HG02870 (cell line): ENCODE measurements around the gene PRKCSH.
A peak's percentile ranks its signal among the peaks of the same experiment; 100 is the strongest.
"Not testable (repeated sequence)": the region's sequence is repeated elsewhere in the genome, so short reads cannot be mapped to it uniquely, and the experiment has no call there.

Source experiments
- ATAC-seq: cut with Tn5 transposase; IDR thresholded peaks from one replicate; pipeline ENCODE4 v1.9.1; 2021; ENCODE audit warnings: mild to moderate bottlenecking, moderate library complexity; ENCODE audit not compliant: unreplicated experiment

PRKCSH gene

DNA sequence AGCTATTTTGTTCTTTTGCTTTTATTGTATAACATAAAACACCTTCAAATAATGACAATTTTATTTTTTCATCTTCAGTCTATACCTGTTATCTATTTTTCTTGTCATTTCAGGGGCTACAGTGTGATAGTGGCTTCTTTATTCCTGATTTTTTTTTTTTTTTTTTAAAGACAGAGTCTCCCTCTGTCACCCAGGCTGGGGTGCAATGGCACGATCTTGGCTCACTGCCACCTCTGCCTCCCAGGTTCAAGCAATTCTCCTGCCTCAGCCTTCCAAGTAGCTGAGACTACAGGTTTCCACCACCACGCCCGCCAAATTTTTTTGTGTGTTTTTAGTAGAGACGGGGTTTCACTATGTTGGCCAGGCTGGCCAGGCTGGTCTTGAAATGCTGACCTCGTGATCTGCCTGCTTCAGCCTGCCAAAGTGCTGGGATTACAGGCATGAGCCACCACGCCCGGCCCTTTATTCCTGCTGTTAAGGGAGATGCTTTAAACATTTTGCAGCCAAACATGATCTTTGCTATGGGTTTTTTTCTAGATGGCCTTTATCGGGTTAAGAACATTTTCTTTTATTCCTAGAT lies 32.9 kb downstream of the PRKCSH start:
- not testable (repeated sequence) for ATAC-seq

- ATAC-seq = no peak
Observed at GRCh38 chr19:11473725-11474124, 38.3 kb downstream of the PRKCSH start.

GRCh38 chr19:11475343-11475742 lies 39.9 kb downstream of the PRKCSH start:
- not testable (repeated sequence) for ATAC-seq

GRCh38 chr19:11475861-11476260 lies 40.4 kb downstream of the PRKCSH start:
- no peak for ATAC-seq

GRCh38 chr19:11478167-11479089 lies 43.0 kb downstream of the PRKCSH start:
- no peak for ATAC-seq

- no peak for ATAC-seq
Observed at GRCh38 chr19:11479090-11479897, 43.9 kb downstream of the PRKCSH start.

- ATAC-seq = no peak
Observed at GRCh38 chr19:11479898-11480714, 44.7 kb downstream of the PRKCSH start.

DNA sequence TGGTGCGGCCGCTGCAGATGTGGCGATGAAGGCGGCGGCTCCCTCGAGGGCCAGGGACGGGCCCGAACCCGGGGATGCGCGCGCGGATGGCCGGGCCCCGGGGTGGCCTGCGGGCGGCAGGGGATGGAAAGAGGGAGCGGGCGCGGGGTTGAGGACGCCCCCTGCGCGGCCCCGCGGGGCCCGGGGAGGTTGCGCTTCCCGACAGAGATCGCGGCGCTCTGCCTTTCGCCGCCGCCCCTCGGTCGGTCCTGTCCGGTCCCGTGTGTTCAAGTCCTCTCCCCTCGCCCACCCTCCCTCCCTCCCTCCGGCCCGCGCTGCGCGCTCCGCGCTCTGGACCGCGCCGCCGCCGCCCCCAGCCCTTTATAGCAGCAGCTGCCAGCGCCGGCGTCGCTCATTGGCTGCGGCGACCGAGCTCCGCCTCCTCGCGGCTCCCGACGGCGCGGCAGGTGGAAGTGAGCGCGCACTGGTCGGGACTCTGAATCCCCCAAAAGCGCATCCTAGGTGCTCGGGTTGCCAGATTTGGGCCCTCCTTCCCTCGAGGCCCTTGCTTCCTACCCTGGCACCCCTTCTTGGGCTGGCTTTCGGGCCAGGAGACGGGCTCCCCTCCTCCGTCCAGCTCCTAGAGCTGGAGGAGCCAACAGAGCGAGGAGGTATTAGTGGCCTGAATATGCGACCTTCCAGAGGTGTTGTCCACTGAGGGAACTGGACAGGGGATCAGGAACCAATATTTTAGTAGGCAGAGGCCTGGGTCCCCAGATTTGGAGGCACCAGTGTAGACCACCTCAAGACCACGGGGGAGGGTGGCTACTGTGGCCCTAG lies 45.5 kb downstream of the PRKCSH start, which contains the start of gene ELAVL3:
TSS of gene ELAVL3 (minus strand) at position 332 of the 819 bp plus-strand sequence. CDS start 438 bp downstream, outside the sequence.
- no peak for ATAC-seq

- ATAC-seq = peak; percentile 54
Observed at GRCh38 chr19:11481534-11482383, 46.3 kb downstream of the PRKCSH start.

DNA sequence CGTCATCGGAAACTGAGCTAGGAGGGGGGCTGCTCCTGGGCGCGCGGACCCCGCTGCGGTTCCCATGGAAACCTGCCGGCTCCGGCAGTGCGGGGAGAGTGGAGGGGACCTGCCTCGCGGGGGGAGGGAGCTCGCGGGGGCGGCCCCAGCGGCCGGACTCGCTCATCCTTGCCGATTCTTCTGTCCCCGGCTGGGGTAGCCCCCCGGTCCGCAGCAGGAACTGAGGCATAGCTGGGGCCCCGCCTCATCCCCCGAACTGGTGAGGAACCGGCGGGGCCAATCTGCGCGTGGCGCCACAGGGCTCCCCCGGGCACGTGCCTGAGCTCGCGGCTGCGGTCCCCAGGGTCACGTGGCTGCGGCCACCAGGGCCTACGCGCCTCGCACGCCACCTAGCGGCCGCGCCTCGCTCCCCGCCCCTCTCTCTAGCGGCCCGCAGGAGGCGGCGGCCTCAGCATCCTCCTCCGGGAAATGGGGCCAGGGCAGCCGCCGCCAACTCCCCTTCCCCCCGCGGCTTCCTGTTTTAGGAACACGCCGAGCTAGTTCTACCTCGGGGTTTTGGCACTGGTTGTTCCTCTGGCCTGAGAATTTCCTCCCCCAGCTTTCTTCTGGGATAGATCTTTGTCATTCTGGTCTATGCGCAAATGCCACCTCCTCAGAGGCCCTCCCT lies 47.1 kb downstream of the PRKCSH start:
- peak; percentile 42 for ATAC-seq

DNA sequence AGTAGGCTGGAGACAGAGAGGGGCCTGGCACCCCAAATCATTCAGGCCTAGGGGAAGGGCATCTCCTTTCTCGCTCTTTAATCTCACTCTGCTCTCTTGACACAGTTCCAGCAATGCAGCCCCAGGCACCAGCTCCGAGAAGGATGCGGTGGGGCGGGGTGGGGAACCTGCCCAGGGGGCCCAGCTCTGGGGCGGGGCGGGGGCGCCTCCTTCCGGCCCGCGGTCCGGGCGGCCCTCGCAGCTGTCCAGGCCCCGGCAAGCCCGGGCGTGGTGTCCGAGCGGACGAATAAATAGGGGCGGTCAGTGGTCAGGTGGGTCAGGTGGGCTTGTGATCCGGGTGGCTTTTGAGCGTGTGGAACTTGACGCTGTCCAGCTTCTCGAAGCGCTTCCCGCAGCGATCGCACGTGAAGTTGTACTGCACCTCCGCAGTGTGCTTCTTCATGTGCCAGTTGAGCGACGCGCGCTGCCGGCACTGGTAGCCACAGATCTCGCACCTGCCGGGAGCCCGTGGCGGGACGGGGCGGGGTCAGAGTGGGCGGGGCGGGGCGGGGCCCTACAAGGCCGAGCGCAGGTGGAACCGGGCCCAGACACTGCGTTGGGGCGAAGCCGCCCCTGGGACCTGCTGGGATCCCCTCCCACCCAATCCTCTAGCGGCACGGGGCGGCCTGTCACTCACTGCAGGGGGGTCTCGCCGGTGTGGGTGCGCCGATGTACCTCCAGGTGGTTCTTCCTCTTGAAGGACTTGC lies 48.1 kb downstream of the PRKCSH start:
- ATAC-seq = no peak

DNA sequence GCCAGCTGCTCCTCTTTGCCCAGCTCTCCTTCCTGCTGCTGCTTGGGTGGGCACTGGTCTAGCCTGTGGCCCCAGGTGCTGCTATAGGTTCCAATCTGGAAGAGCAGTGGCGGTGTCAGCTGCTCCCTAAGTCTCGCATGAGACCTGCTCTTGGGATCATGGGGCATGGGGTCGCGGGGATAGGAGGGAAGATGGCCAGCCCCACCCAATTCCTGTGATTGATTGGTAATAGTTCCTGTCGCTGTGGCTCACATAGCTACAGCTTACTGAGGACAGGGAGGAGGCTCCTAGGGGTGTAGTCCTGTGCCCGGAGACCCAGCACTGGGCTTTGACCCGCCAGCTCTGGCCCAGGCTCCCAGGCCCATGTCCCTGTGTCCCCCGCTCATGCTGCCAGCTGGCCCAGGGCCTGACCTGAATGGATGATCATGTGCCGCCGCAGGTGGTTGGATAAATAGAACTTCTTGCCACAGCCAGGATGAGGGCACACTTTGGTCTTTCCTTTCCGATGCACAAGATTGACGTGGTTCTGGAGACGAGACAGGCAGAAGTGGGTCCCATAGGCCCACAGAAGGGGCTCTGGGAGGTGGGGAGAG lies 49.9 kb downstream of the PRKCSH start:
- ATAC-seq = no peak

DNA sequence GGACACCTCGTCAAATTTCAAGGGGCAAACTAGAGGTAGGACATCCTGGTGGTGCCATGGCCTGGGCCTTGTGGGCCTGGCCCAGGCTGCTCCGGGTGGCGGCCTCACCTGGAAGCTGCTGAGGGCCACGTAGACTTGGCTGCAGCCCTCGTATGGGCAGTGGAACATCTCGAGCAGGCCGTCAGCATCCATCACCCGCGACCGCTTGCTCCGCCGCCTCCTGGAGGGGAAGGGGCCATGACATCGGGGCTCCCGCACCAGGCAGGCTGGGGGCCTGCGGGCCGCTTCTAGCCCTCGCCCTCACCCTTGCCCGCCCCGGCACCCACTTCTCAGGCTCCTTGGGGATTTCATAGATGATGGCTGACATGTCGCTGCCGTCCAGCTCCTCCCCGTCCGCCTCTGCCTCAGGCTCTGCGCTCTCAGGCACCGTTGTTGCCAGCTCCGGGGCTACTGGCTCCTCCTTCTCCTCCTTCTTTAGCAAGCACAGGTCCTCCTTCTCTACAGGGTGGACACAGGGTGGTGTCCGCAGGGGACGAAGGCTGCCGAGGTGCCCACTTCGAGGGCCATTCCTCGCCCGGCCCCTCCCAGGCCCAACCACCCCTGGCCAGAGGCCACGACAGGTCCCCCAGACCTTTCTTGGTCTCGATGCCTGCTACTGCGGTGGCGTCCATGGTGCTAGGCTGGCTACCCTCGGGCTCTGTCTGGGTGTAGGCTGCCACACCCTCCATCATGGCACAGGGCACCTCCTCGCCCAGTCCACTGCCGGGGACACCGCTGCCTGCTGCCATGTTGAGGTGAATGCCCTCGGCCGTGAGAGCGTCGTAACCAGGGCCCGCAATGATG lies 51.4 kb downstream of the PRKCSH start:
- ATAC-seq = no peak

- ATAC-seq = no peak
Observed at GRCh38 chr19:11489378-11489777, 53.9 kb downstream of the PRKCSH start.

GRCh38 chr19:11494634-11495285 lies 59.3 kb downstream of the PRKCSH start:
- ATAC-seq = no peak

- no peak for ATAC-seq
Observed at GRCh38 chr19:11495481-11495880, 60.0 kb downstream of the PRKCSH start.
